GM21825 (cell line): ENCODE data around the gene ATG5.

Source experiments
- ATAC-seq: cut with Tn5 transposase; IDR thresholded peaks from one replicate; pipeline ENCODE4 v1.9.1; 2021; ENCODE audit warnings: mild to moderate bottlenecking, moderate library complexity; ENCODE audit not compliant: unreplicated experiment

The ATG5 gene

GRCh38 chr6:106134906-106135634 is 190.5 kb downstream of the ATG5 start:
- ATAC-seq, result no peak
